Activated CD4-positive, alpha-beta T cell treated with anti-CD3 and anti-CD28 coated beads, Interleukin-2, amount 50 U/mL, for 24 hours (primary cell): ENCODE measurements around the gene FRRS1.
"Not testable (repeated sequence)": the region's sequence is repeated elsewhere in the genome, so short reads cannot be mapped to it uniquely, and the experiment has no call there.

Experiments used
- DNase-seq, 2 donors: peaks; one replicate each; pipeline ENCODE4 v3.0.0-alpha.2; 2020; ENCODE audit warnings: low read depth in 1 of 2, low spot score in 1 of 2

The FRRS1 gene, protein sequence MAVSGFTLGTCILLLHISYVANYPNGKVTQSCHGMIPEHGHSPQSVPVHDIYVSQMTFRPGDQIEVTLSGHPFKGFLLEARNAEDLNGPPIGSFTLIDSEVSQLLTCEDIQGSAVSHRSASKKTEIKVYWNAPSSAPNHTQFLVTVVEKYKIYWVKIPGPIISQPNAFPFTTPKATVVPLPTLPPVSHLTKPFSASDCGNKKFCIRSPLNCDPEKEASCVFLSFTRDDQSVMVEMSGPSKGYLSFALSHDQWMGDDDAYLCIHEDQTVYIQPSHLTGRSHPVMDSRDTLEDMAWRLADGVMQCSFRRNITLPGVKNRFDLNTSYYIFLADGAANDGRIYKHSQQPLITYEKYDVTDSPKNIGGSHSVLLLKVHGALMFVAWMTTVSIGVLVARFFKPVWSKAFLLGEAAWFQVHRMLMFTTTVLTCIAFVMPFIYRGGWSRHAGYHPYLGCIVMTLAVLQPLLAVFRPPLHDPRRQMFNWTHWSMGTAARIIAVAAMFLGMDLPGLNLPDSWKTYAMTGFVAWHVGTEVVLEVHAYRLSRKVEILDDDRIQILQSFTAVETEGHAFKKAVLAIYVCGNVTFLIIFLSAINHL

DNA sequence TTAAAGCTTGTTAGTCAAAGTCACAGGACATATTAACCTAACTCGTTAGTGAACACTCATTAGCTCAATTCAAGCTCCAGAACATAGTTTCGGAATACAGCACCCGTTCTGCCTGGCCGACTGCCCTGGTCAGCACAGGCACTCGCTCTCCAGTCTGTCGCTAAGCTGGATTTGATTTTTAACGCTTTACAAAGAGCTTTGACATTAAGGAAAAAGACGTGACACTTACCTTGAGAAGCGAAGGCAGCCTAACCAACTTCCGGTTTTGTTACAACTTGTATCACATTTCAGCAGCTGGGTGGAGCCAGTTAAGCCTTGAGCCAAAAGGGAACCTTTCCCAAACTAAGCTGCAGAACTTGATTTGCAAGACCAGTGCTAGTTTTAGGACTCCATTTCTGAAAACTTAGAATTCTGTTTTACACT is at the start of gene FRRS1:
Gene FRRS1, minus strand, starts transcription at position 258 of the 423 bp plus-strand sequence. CDS start 17,867 bp downstream, outside the sequence.
- peak in 1 of 2 donors; percentile 6 for DNase-seq

DNA sequence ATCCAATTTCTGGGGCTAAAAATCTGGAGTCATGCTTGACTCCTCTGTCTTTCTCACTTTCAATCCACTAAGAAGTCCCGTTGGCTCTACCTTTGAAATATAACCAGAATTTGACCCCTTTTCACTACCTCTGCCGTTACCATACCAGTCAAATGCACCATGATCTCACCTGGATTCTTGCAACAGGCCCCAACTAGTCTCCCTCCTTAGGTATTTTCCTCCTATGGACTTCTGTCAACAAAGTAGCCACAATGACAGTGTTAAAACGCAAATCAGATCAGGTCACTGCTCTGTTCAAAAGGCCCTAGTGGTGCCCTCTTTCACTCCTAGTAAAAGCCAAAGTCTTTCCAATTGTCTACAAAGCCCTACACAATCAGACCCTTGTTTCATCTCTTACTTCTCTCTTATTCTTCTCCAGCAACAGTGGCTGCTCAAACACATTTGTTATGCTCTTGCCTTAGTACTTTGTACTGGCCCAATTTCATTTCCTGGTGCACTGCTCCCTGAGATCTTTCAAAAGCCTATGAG is 48.0 kb upstream of the FRRS1 start:
- no peak for DNase-seq

DNA sequence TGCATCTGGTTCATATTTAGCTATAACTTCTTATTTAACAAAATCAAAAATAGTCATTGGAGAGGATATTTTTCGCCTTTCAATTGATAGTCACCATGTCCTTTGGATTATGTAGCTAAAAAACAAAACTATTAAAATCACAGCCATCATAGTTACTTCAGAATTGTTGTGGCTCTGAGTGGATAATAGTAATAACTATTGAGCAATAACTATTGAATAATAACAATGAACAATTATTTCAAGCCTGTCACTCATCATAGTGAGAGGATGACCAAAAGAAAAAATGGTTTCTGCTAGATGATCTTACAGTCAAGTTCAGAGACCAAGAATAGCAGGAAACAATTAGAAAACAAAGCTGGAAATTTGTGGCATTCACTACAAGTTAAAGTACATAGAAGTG is 45.3 kb upstream of the FRRS1 start:
- no peak for DNase-seq

DNA sequence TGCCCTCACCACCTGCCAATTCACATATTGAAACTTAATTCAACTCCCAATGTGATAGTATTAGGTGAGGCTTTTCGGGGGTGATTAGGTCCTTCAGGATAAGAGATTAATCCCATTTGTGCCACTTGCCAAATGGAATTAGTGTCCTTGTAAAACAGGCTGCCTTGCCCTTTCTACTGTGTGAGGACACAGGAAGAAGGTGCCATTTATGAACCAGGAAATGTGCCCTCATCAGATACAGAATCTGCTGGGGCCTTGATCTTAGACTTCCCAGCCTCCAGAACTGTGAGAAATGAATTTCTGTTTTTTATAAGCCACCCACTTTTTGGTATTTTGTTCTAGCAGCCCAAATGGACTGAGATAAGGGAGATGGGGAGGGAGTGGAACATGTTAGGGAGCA is 44.6 kb upstream of the FRRS1 start:
- DNase-seq = no peak

DNA sequence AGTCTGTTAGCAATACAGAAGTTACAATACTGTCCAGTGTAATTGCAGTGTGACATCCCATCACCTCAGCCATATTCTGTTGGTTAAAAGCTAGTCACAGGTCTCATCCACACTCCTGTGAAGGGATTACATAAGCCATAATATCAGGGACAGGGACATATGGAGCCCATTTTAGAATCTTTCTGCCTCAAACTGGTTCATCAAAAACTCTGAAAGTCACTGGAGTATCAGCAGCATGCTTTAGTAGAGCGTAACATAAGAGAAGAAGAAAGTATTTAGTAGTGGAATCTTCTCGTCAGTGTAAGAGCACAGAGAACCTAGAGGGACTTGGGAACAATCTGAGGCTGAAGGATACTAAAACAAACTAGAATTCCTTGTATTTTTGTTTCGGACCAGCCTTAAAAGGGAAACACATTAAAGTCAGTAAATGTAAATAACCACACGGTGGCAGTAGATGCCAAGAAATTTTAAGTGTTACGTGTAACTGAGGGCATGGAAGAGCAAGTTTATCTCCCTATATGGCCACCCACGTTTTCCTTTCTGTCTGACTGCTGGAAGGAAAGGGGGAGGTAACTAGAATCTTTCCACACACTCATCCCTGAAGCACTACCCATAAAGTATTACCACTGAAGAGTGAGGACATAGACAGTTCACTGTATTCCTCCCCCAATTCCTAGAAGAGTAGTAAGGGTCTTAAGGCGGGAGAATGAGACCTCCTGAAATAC is 42.1 kb upstream of the FRRS1 start:
- peak in 1 of 2 donors; percentile 46 for DNase-seq

DNA sequence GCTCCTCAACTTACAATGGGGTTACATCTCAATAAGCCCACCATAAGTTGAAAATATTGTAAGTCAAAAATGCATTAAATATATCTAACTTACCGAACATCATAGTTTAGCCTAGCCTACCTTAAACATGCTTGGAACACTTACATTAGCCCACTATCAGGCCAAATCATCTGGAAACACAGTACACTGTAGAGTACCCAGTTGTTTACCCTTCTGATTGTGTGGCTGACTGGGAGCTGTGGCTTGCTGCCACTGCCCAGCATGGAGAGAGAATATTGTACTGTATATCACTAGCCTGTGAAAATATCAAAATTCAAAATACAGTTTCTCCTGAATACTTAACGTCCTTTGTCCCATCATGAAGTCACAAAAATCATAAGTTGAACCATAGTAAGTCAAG is 40.4 kb upstream of the FRRS1 start:
- DNase-seq = no peak

DNA sequence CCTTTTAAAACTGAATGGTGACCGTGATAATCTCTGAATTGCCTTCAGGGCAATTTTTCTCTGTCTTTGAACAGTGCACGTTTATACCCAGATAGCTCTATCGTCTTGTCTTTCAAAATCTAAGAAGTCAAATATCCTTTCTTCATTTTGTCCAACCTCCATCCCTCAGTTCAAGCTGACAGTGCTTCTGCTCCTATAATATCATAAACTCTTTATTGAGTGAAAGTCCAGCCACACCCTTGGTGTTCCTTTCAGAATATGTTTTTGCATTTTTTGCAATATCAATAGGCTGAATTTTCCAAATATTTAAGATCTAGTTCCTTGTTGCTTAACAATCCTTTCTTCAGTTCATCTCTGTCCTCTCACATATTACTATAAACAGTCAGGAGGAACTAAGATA is 35.1 kb upstream of the FRRS1 start:
- DNase-seq = no peak

DNA sequence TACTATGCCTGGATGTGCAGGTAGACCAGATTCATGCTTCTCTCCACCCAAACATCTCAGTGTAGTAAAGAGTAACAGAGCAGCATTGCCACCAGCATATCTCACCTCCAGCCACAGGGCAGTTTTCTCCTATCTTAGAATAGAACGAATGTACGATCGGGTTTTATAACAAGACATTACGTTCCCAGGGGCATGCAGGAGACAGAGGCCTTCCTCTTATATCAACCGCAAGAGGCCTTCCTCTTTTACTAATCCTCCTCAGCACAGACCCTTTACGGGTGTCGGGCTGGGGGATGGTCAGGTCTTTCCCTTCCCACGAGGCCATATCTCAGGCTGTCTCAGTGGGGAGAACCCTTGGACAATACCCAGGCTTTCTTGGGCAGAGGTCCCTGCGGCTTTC is 27.4 kb upstream of the FRRS1 start:
- DNase-seq = not testable (repeated sequence)

DNA sequence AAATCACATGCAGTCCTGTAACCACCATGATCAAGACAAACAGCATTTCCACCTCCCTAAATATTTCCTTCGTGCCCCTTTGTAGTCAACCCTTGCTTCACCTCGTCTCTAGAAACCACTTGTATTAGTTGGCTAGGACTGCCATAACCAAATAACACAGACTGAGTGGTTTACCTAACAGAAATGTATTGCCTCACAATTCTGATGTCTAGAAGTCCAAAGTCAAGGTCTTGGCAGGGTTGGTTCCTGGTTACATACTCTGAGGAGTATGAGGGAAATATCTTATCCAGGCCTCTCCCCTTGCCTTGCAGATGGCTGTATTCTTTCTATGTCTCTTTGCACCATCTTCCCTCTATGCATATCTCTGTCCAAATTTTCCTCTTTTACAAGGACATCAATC is 23.3 kb upstream of the FRRS1 start:
- DNase-seq = no peak

DNA sequence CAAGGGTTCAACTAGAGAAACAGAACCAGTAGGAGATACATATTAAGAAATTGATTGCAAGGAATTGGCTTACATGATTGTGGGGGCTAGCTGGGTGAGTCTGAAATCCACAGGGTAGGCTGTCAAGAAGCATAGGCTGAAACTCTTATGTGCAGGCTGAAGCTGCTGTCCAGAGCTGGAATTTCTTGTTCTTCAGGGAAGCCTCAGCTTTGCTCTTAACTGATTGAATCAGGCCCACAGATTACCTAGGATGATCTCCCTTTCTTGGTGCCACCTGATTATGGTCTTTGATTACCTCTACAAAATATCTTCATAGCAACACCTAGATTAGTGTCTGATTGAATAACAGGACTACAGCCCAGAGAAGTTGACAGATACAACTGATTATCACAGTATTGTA is 22.5 kb upstream of the FRRS1 start:
- DNase-seq = no peak

DNA sequence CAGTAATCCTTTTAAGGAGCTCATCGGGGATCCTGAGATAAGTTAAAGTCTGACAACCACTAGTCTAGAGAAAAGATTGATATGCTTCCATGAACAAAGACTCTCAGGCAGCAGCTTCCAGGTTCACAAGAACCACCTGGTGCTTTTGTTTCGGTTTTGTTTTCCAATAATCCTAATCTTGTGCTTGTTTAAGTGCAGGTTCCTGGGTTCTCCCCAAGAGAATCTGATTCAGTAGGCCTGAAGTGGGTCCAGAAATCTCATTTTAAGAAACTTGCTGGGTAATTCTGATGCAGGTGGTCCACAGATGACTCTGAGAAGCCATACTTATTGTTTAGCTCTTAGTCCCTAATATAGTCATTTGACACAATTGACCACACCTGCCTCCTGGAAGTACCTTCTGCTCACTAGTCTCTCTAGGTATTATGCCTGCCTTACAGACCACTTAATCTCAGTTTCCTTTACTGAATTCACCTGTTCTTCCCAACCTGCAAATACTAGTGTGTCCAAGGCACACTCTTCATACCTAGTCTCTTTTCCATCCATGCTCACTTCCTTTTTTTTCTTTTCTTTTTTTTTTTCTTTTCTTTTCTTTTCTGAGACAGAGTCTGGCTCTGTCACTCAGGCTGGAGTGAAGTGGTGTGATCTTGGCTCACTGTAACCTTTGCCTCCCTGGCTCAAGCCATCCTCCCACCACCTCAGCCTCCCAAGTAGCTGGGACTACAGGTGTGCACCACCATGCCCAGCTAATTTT is 20.5 kb upstream of the FRRS1 start:
- no peak for DNase-seq

DNA sequence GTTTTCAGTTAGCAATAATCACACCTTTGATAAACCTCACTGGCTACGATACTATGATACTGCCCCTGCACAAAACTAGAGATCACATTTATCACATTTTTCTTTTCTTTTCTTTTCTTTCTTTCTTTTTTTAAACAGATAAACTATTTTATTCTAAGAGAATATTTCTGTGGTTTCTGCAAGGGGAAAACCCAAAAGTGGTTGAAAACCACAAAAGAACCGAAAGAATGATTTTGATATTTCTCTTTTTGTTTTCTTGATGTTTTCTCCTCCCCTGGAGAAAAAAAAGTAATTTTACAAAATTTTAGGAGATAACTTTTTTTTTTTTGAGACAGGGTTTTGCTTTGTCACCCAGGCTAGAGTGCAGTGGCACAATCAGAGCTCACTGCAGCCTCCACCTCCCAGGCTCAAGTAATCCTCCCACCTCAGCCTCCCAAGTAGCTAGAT is 18.4 kb upstream of the FRRS1 start:
- DNase-seq = no peak

DNA sequence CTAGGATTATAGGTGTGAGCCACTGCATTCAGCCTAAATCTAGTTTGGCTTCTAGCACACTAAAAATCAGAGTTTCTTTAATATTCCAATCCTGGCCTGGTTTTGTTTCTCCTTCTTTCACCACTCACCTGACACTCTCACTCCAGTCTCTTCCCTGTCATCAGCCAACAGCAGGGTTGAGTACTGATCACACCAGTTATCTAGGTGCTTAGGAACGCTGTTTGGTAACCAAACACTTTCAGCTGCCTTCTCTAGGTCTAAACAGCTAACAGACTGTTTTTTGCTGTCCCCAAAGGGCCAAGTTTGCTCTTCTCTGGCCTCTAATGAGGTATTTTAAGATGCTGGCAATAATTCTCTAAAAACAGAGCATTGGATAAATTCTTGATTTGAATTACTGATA is 17.7 kb upstream of the FRRS1 start:
- DNase-seq = no peak

DNA sequence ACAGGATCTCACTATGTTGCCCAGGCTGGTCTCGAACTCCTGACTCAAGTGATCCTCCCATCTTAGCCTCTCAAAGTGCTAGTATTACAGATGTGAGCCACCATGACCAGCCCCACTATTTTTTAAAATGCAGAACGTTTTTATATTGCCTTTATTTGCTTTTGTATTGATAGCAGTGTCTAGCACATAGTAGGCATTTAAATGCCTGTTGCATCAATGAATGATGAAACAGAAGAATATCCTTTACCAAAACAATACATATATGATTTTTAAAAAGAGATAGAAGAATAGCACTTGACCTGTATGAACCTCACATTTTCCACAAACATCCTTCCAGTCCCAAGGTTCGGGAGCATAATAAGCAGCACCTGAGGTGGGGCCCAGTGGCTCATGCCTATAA is 16.5 kb upstream of the FRRS1 start:
- DNase-seq = no peak

DNA sequence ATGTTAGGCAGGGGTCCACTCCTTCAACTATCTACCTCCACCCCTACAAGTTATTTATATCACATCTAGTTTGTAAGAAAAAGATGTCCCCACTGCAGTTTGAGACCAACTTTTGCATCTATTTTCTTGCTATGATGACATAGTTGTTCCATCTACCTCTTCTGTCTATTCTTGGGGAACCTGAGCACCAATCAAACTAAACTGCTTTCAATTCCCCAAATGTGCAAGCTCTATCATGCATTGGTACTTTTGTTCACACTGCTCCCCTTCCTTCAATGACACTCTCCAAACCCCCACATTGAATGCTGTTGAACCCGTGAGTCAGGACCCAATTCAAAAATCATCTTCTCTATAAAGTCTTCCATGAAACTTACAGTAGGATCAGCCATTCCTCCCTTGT is 16.0 kb upstream of the FRRS1 start:
- no peak for DNase-seq

DNA sequence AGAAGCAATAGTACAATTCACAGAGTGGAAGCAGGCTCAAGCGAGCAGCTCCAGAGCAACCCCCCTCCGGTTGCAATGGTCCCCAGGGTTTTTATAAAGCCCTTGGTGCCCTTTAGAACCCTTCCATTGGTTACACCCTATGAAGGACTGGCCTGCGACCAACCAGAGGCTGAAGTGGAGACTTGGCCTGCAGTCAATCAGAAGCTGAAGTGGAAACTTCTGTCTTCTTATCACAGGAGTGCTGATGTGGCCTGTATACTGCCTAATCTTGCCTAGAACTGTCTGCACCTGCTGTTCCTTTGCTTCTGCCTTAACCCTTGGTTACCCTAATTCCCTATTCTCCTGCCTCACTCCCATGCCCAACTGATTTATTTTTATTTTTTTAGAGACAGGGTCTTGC is 15.4 kb upstream of the FRRS1 start:
- DNase-seq = no peak

DNA sequence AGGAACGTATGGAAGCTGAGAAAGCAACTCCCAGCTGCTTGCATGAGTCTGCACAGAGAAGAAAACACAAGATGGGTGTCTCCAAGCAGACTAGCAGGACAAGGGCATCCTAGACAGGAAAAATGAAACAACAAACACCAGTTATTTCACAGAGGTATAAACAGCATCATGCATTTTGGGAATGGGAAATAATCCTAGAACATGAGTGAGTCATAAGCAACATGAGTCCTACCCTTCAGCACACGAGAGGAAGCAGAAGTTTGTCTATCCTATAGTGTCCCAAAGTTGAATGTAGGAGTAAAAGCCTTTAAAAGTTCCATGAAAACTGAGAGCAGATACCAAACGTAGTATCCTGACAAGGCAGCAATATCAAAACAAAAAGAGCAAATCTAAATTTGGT is 11.3 kb upstream of the FRRS1 start:
- DNase-seq = no peak

DNA sequence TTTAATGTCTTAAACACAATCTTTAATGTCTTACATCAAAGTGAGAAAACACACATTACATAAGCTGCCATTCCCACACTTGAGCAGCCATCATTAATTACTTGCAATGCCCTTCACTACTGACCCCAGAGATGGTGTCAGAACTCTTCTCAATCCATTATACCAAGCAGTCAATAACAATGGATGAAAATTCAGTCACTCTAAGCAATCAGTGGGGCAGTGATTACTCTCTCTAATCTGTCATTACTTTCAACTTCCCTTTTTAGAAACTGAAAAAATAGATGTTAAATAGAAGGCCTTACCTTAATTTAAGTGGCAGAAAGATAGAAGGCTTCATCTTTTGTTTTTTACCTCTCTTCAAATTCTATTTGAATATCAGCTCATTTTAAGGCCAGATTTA is 9.7 kb upstream of the FRRS1 start:
- no peak for DNase-seq

DNA sequence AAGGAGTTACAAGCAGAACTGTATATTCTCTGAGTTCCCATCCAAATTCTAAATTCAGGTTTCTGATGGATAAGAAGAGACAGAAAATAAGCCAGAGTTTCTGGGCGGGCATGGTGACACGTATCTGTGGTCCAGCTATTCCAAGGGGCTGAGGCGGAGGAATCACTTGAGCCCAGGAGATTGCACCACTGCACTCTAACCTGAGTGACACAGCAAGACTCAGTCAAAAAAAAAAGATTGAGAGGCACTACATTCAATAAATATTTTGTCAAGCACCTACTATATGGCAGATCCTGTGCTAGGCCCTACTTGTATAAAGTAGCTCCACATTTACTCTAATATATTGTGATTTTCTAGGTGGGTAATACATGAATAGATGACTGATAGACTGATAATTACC is 6.4 kb upstream of the FRRS1 start:
- DNase-seq = no peak

DNA sequence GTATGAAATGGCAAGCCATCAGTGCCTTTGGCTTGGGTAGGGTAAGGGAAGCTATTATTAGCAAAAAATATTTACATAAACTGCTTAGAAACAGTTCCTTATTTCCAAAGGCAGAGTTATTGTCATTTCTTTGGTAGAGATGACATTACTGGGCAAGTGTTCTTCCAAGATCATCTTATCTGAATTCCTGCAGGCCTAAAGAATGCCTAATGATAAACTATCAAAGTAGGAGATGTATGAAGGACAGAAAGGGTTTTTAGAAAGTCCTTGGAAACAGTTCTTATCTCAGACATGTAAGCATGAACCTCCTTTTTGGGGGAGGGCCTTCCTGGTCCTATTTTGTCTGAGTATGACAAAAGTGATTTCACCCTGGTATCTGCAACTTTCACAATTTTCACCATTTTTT is 5.1 kb upstream of the FRRS1 start:
- DNase-seq = no peak
